ENCODE results near the gene FLNB. TPM values are rescaled to one million over a fixed set of nuclear protein-coding genes. Genes with fewer than 3 reads are reported as not detected.
A peak's percentile ranks its signal among the peaks of the same experiment; 100 is the strongest.

The FLNB gene
- total and polyA plus RNA-seq, 2 of the 13 experiments (the other 11 are each of a cell fraction or from before 2014, with no cell fraction given) = 106 to 130 TPM

DNA sequence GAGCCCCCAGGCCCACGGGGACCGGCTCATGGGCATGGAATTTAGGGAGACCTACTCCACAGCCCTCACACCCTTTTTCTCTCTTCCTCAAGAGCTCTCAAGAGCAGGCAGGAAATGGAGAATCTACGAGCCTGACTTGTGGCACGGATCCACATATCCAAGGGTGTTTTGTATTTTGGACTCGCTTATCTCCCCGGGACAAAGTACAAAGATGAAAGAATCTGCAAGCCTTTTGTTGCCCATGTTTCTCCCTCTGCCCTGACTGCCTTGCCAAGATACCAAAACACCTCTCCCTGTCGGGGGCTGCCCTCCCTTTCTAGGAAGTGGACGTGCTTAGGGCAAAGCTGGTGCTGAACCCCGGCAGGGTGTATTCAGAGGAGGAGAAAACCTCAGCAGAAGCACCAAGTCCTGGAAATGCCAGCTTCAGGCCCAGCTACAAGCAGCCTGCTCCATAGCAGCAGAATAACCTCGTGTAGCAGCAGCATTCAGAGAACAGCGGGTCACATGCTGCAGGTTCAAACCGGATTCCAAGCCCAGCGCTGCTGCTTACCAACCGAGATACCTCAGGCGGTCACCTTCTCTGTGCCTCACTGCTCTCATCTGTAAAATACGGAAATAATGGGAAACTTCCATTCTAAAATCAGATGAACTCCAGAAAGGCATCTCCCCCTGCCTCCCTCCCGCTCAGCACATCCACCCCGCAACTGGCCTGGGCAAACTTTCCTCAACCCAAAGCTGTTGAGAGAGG is 167.4 kb downstream of the FLNB start (continued):
- TF ChIP-seq, protein P1, sequence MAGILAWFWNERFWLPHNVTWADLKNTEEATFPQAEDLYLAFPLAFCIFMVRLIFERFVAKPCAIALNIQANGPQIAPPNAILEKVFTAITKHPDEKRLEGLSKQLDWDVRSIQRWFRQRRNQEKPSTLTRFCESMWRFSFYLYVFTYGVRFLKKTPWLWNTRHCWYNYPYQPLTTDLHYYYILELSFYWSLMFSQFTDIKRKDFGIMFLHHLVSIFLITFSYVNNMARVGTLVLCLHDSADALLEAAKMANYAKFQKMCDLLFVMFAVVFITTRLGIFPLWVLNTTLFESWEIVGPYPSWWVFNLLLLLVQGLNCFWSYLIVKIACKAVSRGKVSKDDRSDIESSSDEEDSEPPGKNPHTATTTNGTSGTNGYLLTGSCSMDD (CRISPR knock-in tag; IDR thresholded peaks at IDR 0.05) = no peak
- TF ChIP-seq RNF2 (conservative IDR thresholded peaks at IDR 0.05; ENCODE audit: low read depth) (0 out of 2 replicates have a peak, but pooled peaks have one; percentile 30), SKI (IDR thresholded peaks at IDR 0.05; ENCODE audit: partially characterized antibody) (peak; percentile 26), ZNF251 (CRISPR knock-in tag; IDR thresholded peaks at IDR 0.05) (no peak), NFIC (IDR thresholded peaks at IDR 0.05; ENCODE audit: low read length) (peak; percentile 89), TEAD3 (CRISPR knock-in tag; optimal IDR thresholded peaks at IDR 0.05; ENCODE audit: borderline replicate concordance) (peak; percentile 93), MXD4 (CRISPR knock-in tag; IDR thresholded peaks at IDR 0.05) (peak; percentile 40; the same call in 1 of the 2 replicates), RFXAP (CRISPR knock-in tag; IDR thresholded peaks at IDR 0.05; ENCODE audit: borderline replicate concordance) (peak; percentile 72; the same call in 1 of the 2 replicates), NR2F1 (CRISPR knock-in tag; IDR thresholded peaks at IDR 0.05) (no peak; a peak in 1 of 4 replicates), ARNT (IDR thresholded peaks at IDR 0.05) (no peak), ZNF567 (CRISPR knock-in tag; IDR thresholded peaks at IDR 0.05; ENCODE audit: borderline replicate concordance) (no peak), XBP1 (CRISPR knock-in tag; IDR thresholded peaks at IDR 0.05) (no peak), ZNF331 (CRISPR knock-in tag; IDR thresholded peaks at IDR 0.05) (peak; percentile 63), CREM (IDR thresholded peaks at IDR 0.05) (peak; percentile 83), CREM (CRISPR knock-in tag; IDR thresholded peaks at IDR 0.05) (no peak), EEA1 (CRISPR knock-in tag; IDR thresholded peaks at IDR 0.05; ENCODE audit: borderline replicate concordance) (no peak), RBFOX2 (IDR thresholded peaks at IDR 0.05; ENCODE audit: low read depth, low read length) (0 out of 2 replicates have a peak, but pooled peaks have one; percentile 54), RXRB (CRISPR knock-in tag; IDR thresholded peaks at IDR 0.05; ENCODE audit: borderline replicate concordance) (peak; percentile 89), ZFP90 (CRISPR knock-in tag; IDR thresholded peaks at IDR 0.05; ENCODE audit: borderline replicate concordance) (peak; percentile 60; the same call in 1 of the 2 replicates), ELF4 (CRISPR knock-in tag; IDR thresholded peaks at IDR 0.05; ENCODE audit: borderline replicate concordance) (peak; percentile 78; the same call in 1 of the 2 replicates), ZNF782 (CRISPR knock-in tag; IDR thresholded peaks at IDR 0.05; ENCODE audit: borderline replicate concordance) (no peak)
- TF ChIP-seq, protein P2, sequence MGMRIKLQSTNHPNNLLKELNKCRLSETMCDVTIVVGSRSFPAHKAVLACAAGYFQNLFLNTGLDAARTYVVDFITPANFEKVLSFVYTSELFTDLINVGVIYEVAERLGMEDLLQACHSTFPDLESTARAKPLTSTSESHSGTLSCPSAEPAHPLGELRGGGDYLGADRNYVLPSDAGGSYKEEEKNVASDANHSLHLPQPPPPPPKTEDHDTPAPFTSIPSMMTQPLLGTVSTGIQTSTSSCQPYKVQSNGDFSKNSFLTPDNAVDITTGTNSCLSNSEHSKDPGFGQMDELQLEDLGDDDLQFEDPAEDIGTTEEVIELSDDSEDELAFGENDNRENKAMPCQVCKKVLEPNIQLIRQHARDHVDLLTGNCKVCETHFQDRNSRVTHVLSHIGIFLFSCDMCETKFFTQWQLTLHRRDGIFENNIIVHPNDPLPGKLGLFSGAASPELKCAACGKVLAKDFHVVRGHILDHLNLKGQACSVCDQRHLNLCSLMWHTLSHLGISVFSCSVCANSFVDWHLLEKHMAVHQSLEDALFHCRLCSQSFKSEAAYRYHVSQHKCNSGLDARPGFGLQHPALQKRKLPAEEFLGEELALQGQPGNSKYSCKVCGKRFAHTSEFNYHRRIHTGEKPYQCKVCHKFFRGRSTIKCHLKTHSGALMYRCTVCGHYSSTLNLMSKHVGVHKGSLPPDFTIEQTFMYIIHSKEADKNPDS (CRISPR knock-in tag; IDR thresholded peaks at IDR 0.05) = no peak
- TF ChIP-seq, protein P3, sequence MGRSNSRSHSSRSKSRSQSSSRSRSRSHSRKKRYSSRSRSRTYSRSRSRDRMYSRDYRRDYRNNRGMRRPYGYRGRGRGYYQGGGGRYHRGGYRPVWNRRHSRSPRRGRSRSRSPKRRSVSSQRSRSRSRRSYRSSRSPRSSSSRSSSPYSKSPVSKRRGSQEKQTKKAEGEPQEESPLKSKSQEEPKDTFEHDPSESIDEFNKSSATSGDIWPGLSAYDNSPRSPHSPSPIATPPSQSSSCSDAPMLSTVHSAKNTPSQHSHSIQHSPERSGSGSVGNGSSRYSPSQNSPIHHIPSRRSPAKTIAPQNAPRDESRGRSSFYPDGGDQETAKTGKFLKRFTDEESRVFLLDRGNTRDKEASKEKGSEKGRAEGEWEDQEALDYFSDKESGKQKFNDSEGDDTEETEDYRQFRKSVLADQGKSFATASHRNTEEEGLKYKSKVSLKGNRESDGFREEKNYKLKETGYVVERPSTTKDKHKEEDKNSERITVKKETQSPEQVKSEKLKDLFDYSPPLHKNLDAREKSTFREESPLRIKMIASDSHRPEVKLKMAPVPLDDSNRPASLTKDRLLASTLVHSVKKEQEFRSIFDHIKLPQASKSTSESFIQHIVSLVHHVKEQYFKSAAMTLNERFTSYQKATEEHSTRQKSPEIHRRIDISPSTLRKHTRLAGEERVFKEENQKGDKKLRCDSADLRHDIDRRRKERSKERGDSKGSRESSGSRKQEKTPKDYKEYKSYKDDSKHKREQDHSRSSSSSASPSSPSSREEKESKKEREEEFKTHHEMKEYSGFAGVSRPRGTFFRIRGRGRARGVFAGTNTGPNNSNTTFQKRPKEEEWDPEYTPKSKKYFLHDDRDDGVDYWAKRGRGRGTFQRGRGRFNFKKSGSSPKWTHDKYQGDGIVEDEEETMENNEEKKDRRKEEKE (IDR thresholded peaks at IDR 0.05) = no peak
- TF ChIP-seq, protein P4, sequence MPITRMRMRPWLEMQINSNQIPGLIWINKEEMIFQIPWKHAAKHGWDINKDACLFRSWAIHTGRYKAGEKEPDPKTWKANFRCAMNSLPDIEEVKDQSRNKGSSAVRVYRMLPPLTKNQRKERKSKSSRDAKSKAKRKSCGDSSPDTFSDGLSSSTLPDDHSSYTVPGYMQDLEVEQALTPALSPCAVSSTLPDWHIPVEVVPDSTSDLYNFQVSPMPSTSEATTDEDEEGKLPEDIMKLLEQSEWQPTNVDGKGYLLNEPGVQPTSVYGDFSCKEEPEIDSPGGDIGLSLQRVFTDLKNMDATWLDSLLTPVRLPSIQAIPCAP (CRISPR knock-in tag; IDR thresholded peaks at IDR 0.05; ENCODE audit: low read depth) = no peak
